ENCODE results near the gene IPO11. TPM values are rescaled to one million over a fixed set of nuclear protein-coding genes. Genes with fewer than 3 reads are reported as not detected.
"Not testable (repeated sequence)": the region's sequence is repeated elsewhere in the genome, so short reads cannot be mapped to it uniquely, and the experiment has no call there.

IPO11 gene
- total RNA-seq, 1 experiment from 2014 or later: 36.6 TPM

DNA sequence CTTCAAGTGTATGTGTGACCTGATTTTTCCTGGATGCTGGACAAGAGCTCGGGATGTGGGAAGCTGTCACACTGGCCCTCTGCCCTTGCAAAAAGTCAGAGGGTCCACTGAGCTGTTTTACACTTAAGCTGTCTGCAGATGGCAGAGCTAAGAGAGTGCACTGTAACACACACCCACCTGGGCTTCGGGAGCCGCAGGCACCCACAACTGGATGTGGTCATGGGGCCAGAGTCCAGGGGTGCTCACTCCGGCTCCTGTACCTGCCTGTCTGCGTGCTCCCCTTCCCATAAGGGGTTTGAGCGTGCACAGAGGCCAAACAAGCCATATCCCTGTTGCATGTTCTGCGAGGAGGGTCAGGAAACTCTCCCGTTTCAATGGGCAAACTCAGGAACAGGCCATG, 248.6 kb downstream of the IPO11 start:
- ChIA-PET CTCF (interaction anchor here (0.5 to 0.6 kb wide), 2 partner anchors 217 to 1819 kb away, joined by 3 read pairs; no protein-coding TSS in a partner anchor), POLR2A (no interaction called here)
- DNase-seq (ENCODE audit: unreplicated experiment): no peak
- Mint-ChIP-seq H3K27me3 (ENCODE audit: insufficient read depth, unreplicated experiment) (no peaks in the 10 kb centered on the region), H3K9me3 (ENCODE audit: unreplicated experiment) (peaks cover 8% of the 10 kb centered on the region), H3K27ac (ENCODE audit: low read depth, unreplicated experiment) (no peak overlapping the region), H3K4me1 (ENCODE audit: insufficient read depth, unreplicated experiment) (no peaks in the 10 kb centered on the region), H3K36me3 (ENCODE audit: insufficient read depth, unreplicated experiment) (no peaks in the 10 kb centered on the region), H3K4me3 (ENCODE audit: unreplicated experiment) (no peak overlapping the region)
- intact Hi-C loops (cut with micrococcal nuclease): no loop called here
- TF ChIP-seq, protein P1, sequence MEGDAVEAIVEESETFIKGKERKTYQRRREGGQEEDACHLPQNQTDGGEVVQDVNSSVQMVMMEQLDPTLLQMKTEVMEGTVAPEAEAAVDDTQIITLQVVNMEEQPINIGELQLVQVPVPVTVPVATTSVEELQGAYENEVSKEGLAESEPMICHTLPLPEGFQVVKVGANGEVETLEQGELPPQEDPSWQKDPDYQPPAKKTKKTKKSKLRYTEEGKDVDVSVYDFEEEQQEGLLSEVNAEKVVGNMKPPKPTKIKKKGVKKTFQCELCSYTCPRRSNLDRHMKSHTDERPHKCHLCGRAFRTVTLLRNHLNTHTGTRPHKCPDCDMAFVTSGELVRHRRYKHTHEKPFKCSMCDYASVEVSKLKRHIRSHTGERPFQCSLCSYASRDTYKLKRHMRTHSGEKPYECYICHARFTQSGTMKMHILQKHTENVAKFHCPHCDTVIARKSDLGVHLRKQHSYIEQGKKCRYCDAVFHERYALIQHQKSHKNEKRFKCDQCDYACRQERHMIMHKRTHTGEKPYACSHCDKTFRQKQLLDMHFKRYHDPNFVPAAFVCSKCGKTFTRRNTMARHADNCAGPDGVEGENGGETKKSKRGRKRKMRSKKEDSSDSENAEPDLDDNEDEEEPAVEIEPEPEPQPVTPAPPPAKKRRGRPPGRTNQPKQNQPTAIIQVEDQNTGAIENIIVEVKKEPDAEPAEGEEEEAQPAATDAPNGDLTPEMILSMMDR (IDR thresholded peaks at IDR 0.05; ENCODE audit: unreplicated experiment): no peak
- no TSS peak for BruUV-seq (replicated peaks)

DNA sequence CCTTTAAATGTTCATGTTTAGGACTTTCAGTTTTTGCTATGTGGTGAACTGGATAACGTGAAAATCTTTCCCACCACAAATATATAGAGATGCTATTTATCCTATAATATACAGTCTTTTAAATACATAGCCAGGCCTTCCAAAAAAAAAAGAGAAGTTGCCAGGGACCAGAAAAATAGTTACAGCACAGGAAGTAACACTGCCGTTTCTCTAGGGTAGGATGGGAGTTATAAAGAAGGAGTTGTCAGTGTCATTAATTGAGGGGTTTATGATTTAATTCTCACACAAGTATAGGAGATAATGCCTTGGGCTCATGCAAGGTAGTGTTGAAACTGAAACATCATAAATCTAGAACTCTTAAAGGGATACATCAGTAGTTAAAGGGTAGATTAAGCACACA, 250.0 kb downstream of the IPO11 start:
- ChIA-PET CTCF (no interaction called here), POLR2A (no interaction called here)
- H3K36me3 Mint-ChIP-seq (ENCODE audit: insufficient read depth, unreplicated experiment): no peaks in the 10 kb centered on the region
- DNase-seq (ENCODE audit: unreplicated experiment): no peak
- no peaks in the 10 kb centered on the region for H3K4me1 Mint-ChIP-seq (ENCODE audit: insufficient read depth, unreplicated experiment)
- peaks cover 8% of the 10 kb centered on the region for H3K9me3 Mint-ChIP-seq (ENCODE audit: unreplicated experiment)
- H3K4me3 Mint-ChIP-seq (ENCODE audit: unreplicated experiment): no peak overlapping the region
- BruUV-seq (replicated peaks): no TSS peak
- TF ChIP-seq, protein P1 (IDR thresholded peaks at IDR 0.05; ENCODE audit: unreplicated experiment): no peak
- intact Hi-C loops (cut with micrococcal nuclease): no loop called here
- H3K27me3 Mint-ChIP-seq (ENCODE audit: insufficient read depth, unreplicated experiment): no peaks in the 10 kb centered on the region
- no peak overlapping the region for H3K27ac Mint-ChIP-seq (ENCODE audit: low read depth, unreplicated experiment)

DNA sequence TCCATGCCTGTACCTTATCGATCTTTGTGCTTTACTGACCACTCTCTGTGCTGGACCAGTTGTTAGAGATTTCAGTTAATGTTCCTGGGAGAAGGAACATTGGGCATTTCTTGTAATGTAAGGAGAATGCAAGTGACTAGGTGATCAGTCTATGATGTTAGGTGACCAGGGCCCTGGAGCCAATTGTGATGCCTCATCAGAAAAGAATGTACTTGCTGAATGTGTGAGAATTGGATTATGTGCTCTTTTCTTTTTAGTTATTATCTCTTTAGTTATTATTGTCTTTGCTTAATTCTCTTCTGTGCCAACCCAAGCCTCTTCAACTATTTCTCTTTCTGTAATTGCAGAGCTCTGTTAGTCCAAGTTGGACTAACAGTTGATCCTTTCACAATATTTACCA, 258.9 kb downstream of the IPO11 start:
- ChIA-PET POLR2A (interaction anchor here (0.5 kb wide), 1 partner anchor 1317 kb away, joined by 3 read pairs; no protein-coding TSS in a partner anchor), CTCF (no interaction called here)
- Mint-ChIP-seq H3K4me1 (ENCODE audit: insufficient read depth, unreplicated experiment) (peaks cover 8% of the 10 kb centered on the region), H3K27me3 (ENCODE audit: insufficient read depth, unreplicated experiment) (no peaks in the 10 kb centered on the region), H3K9me3 (ENCODE audit: unreplicated experiment) (peaks cover 12% of the 10 kb centered on the region), H3K27ac (ENCODE audit: low read depth, unreplicated experiment) (no peak overlapping the region), H3K4me3 (ENCODE audit: unreplicated experiment) (no peak overlapping the region), H3K36me3 (ENCODE audit: insufficient read depth, unreplicated experiment) (no peaks in the 10 kb centered on the region)
- intact Hi-C loops (cut with micrococcal nuclease): no loop called here
- TF ChIP-seq, protein P1 (IDR thresholded peaks at IDR 0.05; ENCODE audit: unreplicated experiment): no peak
- no TSS peak for BruUV-seq (replicated peaks)
- DNase-seq (ENCODE audit: unreplicated experiment): no peak

DNA sequence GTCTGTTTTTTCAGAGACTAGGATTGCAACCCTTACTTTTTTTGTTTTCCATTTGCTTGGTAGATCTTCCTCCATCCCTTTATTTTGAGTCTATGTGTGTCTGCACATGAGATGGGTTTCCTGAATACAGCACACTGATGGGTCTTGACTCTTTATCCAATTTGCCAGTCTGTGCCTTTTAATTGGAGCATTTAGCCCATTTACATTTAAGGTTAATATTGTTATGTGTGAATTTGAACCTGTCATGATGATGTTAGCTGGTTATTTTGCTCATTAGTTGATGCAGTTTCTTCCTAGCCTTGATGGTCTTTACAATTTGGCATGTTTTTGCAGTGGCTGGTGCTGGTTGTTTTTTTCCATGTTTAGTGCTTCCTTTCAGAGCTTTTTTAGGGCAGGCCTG, 264.0 kb downstream of the IPO11 start:
- intact Hi-C loops (cut with micrococcal nuclease); BruUV-seq (replicated peaks); POLR2A ChIA-PET; DNase-seq (ENCODE audit: unreplicated experiment); H3K4me1 Mint-ChIP-seq (ENCODE audit: insufficient read depth, unreplicated experiment); H3K27me3 Mint-ChIP-seq (ENCODE audit: insufficient read depth, unreplicated experiment); H3K36me3 Mint-ChIP-seq (ENCODE audit: insufficient read depth, unreplicated experiment); H3K4me3 Mint-ChIP-seq (ENCODE audit: unreplicated experiment); H3K27ac Mint-ChIP-seq (ENCODE audit: low read depth, unreplicated experiment): not testable (repeated sequence)
- peaks cover 17% of the 10 kb centered on the region for H3K9me3 Mint-ChIP-seq (ENCODE audit: unreplicated experiment)
- CTCF ChIA-PET: interaction anchor here (0.6 kb wide), 1 partner anchor 20 kb away, joined by 3 read pairs; no protein-coding TSS in a partner anchor

Other genes starting within 250 kb of the IPO11 start
- gene KIF2A, start 106.6 kb upstream of the IPO11 start, total RNA-seq (2022): 45.0 and 61.0 TPM in 2 replicates
- 39.0 and 44.0 TPM in 2 replicates for gene DIMT1, start 8.9 kb upstream of the IPO11 start, total RNA-seq (2022)
- 0.54 and 0.61 TPM in 2 replicates for gene LRRC70, start 166.1 kb downstream of the IPO11 start, total RNA-seq (2022)

Measured in MCF 10A (cell line).